Activated T-cell treated with anti-CD3 and anti-CD28 coated beads, Interleukin-2, amount 50 U/mL, for 4 hours (primary cell): ENCODE results near the gene AR. TPM values are rescaled to one million over a fixed set of nuclear protein-coding genes. Genes with fewer than 3 reads are reported as not detected.

ENCODE experiments used
- ATAC-seq, 2 donors: fragments of 200-7000 bp; cut with Tn5 transposase; one replicate each; pipeline ENCODE4 v1.10.0; 2021
- DNase-seq: peaks from one replicate; pipeline ENCODE4 v3.0.0-alpha.2; 2020
- H3K27me3 Mint-ChIP-seq: one replicate; pipeline ENCODE4 v1.8.0; 2021; ENCODE audit warnings: low read depth, mixed read lengths
- H3K36me3 Mint-ChIP-seq: one replicate; pipeline ENCODE4 v1.8.0; 2022; ENCODE audit warnings: mixed read lengths; ENCODE audit not compliant: insufficient read depth
- H3K4me1 Mint-ChIP-seq: one replicate; pipeline ENCODE4 v1.8.0; 2021; ENCODE audit warnings: low read depth, mixed read lengths
- H3K4me3 Mint-ChIP-seq: one replicate; pipeline ENCODE4 v1.8.0; 2021; ENCODE audit warnings: mild to moderate bottlenecking, moderate library complexity, mixed read lengths
- H3K9me3 Mint-ChIP-seq: one replicate; pipeline ENCODE4 v1.8.0; 2021; ENCODE audit warnings: mixed read lengths
- total RNA-seq, 3 donors: library from RNA; stranded (reverse); gene quantifications; one replicate each; pipeline ENCODE4 v1.2.1, GENCODE V29; 2021

The AR gene
- total RNA-seq, 3 donors from 2014 or later, result 0.08 to 0.11 (median 0.08) TPM

DNA sequence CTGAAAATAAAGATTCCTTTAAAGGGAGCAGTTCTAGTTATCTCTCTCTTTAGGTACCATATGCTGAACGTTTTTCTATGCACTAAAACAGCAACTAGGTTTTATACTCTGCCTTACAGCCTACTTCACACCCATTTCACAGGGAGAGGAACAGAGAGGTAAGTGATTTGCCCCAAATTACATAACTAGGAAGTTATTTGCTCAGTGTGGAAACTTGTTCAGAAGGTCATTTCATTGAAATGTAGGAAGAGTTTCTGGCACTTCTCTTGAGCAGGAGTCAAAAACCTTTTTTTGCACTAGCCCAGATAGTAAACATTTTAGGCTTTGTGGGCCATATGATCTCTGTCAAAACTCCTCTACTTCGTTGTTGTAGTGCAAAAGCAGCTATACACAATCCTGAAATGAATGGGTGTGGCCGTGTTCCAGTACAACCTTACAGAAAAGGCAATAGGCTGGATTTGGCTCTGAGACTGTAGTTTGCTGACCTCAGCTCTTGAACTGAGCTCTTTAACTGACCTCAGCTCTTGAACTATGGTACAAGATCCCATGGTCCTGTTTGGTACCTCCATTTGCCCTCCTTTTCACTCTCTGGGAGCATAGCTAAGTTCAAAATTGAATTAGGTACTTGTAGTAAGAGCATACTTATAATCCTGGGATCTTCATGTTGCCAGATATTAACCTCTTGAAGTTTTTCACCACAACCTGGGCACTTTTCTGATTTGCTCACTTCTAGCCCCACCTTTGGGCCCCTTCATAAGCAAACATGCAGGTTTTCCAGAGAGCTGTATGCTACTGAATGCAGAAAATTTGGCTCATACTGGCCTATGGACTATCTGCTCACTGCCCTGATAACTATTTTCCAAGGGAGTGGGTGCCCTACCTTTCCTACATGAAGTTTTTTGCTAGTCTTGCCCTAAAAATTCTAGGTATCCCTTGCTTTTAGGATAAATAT lies 53.3 kb downstream of the AR start:
- H3K4me3 Mint-ChIP-seq, result no peak overlapping the region
- H3K36me3 Mint-ChIP-seq, result no peaks in the 10 kb centered on the region
- H3K27me3 Mint-ChIP-seq, result no peaks in the 10 kb centered on the region
- no peak for DNase-seq
- H3K4me1 Mint-ChIP-seq, result no peaks in the 10 kb centered on the region
- ATAC-seq, result no peak
- H3K9me3 Mint-ChIP-seq, result no peaks in the 10 kb centered on the region

DNA sequence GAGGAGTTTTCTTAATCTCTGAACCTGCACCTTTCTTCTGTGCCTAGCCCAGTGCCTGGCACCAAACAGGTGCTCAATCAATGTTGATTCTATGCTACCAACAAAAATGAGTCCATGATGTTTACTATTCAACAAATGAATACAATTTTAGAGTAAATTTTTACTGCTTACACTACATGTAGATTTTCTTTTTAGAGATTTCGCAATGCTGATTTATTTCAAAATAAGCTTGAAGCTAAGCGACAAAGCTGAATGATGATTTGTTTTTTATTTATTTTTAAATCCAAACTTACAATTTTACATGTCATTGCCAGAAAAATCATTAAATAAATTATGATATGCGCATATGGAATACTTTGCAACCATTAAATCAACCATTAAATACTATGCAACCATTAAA lies 55.7 kb downstream of the AR start:
- Mint-ChIP-seq H3K36me3 (no peaks in the 10 kb centered on the region), H3K4me1 (no peaks in the 10 kb centered on the region), H3K4me3 (no peak overlapping the region), H3K9me3 (no peaks in the 10 kb centered on the region), H3K27me3 (no peaks in the 10 kb centered on the region)
- DNase-seq, result no peak
- ATAC-seq, result no peak

DNA sequence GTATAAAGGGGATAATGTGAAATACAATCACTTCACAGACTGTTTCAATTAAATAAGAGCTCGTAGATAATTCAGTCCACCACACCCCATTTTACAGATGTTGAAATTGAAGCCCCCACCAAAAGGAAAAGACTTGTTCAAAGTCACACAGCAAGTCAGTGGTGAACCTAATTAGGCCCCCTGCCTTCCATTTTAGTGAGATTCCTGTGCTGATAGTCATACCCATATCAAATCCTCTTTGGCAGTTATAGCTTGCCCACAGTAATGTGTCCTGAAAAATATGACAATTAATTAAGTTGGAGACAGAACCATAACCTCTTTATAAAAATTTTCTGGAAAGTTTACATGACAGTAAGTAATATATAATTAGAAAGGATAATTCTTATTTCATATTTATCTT lies 58.0 kb downstream of the AR start:
- Mint-ChIP-seq H3K9me3 (no peaks in the 10 kb centered on the region), H3K36me3 (no peaks in the 10 kb centered on the region), H3K4me1 (no peaks in the 10 kb centered on the region), H3K27me3 (no peaks in the 10 kb centered on the region), H3K4me3 (no peak overlapping the region)
- ATAC-seq (no peak), DNase-seq (no peak)

DNA sequence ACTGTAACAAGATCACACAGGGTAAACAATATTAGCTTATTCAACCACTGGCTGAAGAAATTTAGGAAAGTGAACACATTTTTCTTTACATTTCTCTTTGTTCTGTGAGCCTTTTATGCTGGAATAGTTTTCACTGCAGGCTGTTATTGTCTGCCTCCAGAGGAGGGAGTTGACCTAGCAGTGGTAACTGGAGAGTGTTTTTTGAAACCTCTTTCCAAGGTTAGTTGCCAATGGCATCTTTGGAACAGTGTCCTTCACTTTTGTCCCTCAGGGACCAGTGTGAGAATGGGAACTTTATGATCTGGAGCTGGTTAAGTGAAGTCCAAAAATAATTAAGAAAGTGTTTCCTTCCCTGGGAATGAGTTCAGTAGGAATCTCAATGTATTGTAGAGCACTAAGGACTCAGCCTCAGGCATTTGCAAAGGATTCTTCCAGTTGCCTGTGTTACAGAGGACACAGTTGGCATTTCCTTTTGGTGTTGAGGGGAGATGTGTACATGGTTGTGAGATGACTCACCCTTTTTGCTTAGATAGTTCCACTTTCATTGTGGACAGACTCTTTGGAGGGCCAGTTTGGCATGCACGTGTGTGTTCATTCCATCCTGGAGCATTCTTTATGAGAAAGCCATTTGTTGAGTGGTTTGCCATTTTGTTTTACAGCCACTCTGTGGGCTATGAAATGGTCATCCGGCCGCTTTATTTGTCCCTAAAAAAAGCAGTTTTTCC lies 61.3 kb downstream of the AR start:
- ATAC-seq, result no peak
- Mint-ChIP-seq H3K4me3 (no peak overlapping the region), H3K27me3 (no peaks in the 10 kb centered on the region), H3K36me3 (no peaks in the 10 kb centered on the region), H3K4me1 (no peaks in the 10 kb centered on the region), H3K9me3 (no peaks in the 10 kb centered on the region)
- no peak for DNase-seq

GRCh38 chrX:67607466-67607865 lies 63.6 kb downstream of the AR start:
- no peaks in the 10 kb centered on the region for H3K36me3 Mint-ChIP-seq
- H3K4me1 Mint-ChIP-seq, result no peaks in the 10 kb centered on the region
- DNase-seq (no peak), ATAC-seq (no peak)
- H3K9me3 Mint-ChIP-seq, result no peaks in the 10 kb centered on the region
- H3K4me3 Mint-ChIP-seq, result no peak overlapping the region
- H3K27me3 Mint-ChIP-seq, result no peaks in the 10 kb centered on the region

DNA sequence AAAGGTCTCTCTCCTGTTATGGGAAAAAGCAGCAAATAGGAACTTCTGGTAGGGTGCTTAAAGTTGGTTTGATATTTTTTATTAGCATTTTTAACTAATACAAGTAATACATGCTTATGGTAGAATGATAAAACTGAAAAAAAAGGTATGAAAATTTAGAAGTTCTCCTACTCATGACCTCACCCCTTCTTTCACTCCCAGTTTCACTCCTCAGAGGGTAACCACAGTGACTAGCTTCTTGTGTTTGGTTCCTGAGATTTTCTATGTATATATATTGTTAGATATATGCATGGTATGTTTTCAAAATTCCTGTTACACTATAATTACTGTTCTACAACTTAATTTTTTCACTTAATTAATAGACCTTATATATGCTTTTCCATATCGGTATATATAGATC lies 66.5 kb downstream of the AR start:
- Mint-ChIP-seq H3K9me3 (peaks cover 5% of the 10 kb centered on the region), H3K36me3 (no peaks in the 10 kb centered on the region), H3K4me1 (no peaks in the 10 kb centered on the region), H3K27me3 (no peaks in the 10 kb centered on the region), H3K4me3 (no peak overlapping the region)
- ATAC-seq (no peak), DNase-seq (no peak)

DNA sequence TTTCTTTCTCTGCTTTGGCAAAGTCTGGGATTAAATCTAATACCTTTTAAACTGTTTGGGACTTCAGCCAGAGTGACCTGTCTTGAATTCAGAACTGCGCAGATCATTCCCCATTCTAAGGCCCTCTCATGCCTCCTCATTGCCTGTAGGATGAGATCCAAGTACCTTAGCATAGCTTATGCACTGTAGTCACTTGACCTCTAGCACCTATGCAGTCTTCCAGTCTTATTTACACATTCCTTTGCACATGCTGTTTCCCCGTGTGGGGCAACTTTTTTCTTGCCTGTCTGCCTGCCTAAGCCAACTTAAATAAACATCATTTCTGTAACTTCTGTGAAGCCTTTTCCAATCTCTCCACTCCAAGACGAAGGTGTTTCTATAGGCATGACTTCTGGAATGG lies 68.4 kb downstream of the AR start:
- peaks cover 5% of the 10 kb centered on the region for H3K9me3 Mint-ChIP-seq
- H3K4me1 Mint-ChIP-seq, result no peaks in the 10 kb centered on the region
- H3K27me3 Mint-ChIP-seq, result no peaks in the 10 kb centered on the region
- H3K36me3 Mint-ChIP-seq, result no peaks in the 10 kb centered on the region
- no peak for ATAC-seq
- DNase-seq, result no peak
- no peak overlapping the region for H3K4me3 Mint-ChIP-seq

DNA sequence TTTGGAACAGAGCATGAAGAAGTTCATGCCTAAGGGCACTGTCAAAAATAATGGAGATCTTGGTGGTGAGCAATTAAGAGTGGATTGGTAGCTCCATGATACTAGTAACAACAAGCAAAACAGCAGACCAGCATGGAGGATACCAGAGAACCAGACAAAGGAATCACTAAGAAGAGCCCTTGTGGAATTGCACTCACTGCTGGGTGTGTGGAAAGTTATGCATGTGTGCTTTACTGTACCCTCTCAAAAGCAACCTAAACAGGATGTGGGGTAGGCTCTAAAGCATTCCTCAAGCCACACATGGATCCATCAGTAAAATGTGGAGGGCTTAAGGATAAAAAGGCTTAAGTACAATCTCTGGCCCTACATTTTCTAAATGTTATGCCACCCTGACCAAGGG lies 69.5 kb downstream of the AR start:
- DNase-seq (no peak), ATAC-seq (no peak)
- Mint-ChIP-seq H3K4me1 (no peaks in the 10 kb centered on the region), H3K4me3 (no peak overlapping the region), H3K36me3 (no peaks in the 10 kb centered on the region), H3K27me3 (no peaks in the 10 kb centered on the region), H3K9me3 (peaks cover 5% of the 10 kb centered on the region)

DNA sequence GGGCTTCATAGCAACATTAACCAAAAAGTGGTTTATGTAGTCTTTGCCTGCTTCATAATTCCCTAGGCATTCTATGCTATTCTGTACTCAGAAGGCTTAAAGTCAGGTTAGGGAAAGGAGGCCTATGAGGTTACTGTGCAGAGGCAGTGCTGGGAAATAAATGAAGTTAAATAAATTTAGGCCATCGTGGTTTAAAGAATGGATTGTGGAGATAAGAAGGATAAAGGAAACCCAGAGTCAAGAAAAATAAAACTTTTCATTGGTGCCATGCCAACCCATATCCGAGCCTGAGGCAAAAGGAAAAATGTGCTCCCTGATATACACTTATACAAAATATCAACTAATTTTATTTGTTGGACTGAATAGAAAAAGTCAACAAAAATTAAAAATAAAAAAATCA lies 70.2 kb downstream of the AR start:
- Mint-ChIP-seq H3K9me3 (peaks cover 5% of the 10 kb centered on the region), H3K4me3 (no peak overlapping the region), H3K36me3 (no peaks in the 10 kb centered on the region), H3K4me1 (no peaks in the 10 kb centered on the region), H3K27me3 (no peaks in the 10 kb centered on the region)
- ATAC-seq (no peak), DNase-seq (no peak)

DNA sequence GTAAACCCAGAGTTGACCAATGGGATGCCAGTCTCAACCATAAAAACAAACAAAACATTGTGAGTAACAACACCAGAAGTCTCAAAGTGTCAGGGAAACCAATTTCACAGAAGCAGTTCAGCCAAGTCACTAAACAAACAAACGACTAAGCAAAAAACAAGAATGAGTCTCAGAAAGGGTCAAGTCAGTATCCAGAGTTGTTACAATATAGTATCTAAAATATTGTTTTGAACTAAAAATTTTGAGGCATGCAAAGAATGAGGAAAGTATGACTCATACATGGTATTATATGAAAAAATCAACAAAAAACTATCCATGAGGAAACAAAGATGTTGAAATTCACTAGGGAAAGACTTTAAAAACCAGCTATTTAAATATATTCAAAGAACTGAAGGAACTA lies 70.6 kb downstream of the AR start:
- H3K4me1 Mint-ChIP-seq, result no peaks in the 10 kb centered on the region
- ATAC-seq, result no peak
- no peaks in the 10 kb centered on the region for H3K27me3 Mint-ChIP-seq
- H3K4me3 Mint-ChIP-seq, result no peak overlapping the region
- no peak for DNase-seq
- peaks cover 5% of the 10 kb centered on the region for H3K9me3 Mint-ChIP-seq
- H3K36me3 Mint-ChIP-seq, result no peaks in the 10 kb centered on the region

DNA sequence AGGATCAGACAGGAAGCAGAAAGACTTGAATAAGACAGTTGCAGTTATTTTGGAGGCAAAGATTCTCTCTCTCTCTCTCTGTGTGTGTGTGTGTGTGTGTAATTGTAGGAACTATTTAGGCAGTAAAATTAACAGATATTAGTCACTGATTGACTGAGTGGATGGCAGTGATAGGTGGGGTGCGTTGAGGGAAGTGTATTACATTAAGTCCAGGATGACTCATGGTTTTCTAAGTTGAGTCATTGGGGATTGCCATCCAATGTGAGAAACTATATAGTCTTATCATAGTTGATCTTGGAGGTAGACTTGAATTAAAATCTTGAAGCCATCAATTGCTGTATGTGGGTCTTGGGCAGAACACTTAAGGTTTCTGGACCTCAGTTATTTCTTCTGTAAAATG lies 75.4 kb downstream of the AR start:
- H3K4me3 Mint-ChIP-seq, result no peak overlapping the region
- no peaks in the 10 kb centered on the region for H3K36me3 Mint-ChIP-seq
- DNase-seq (no peak), ATAC-seq (peak in 1 of 2 donors; percentile 48)
- peaks cover 10% of the 10 kb centered on the region for H3K9me3 Mint-ChIP-seq
- no peaks in the 10 kb centered on the region for H3K4me1 Mint-ChIP-seq
- H3K27me3 Mint-ChIP-seq, result no peaks in the 10 kb centered on the region

- DNase-seq (no peak), ATAC-seq (no peak)
- Mint-ChIP-seq H3K36me3 (no peaks in the 10 kb centered on the region), H3K9me3 (peaks cover 4% of the 10 kb centered on the region), H3K27me3 (no peaks in the 10 kb centered on the region), H3K4me3 (no peak overlapping the region), H3K4me1 (no peaks in the 10 kb centered on the region)
Measured at GRCh38 chrX:67622053-67622585, 78.3 kb downstream of the AR start.

- ATAC-seq (no peak), DNase-seq (no peak)
- H3K9me3 Mint-ChIP-seq, result peaks cover 4% of the 10 kb centered on the region
- H3K36me3 Mint-ChIP-seq, result no peaks in the 10 kb centered on the region
- H3K27me3 Mint-ChIP-seq, result no peaks in the 10 kb centered on the region
- no peak overlapping the region for H3K4me3 Mint-ChIP-seq
- no peaks in the 10 kb centered on the region for H3K4me1 Mint-ChIP-seq
Measured at GRCh38 chrX:67624325-67624724, 80.5 kb downstream of the AR start.

DNA sequence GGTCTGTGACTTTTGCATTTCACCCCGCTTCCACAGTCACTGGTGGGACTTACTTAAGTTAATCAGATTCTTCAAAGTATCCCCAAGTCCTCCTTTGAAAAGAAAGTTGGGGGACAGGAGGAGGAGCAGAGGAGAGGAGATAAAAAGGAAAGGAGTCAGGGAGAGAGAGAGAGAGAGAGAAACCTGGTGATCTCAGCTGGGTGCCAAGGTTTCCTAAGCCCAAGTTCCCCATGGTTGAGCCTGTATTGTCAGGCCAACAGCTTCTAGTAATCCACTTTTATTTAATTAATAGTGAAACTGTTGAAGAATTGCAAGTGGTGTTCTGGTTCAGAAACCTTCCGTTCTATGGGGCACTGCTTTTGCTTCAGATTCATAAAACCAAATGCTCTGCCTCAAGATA lies 91.6 kb downstream of the AR start:
- ATAC-seq (no peak), DNase-seq (no peak)
- Mint-ChIP-seq H3K27me3 (no peaks in the 10 kb centered on the region), H3K4me1 (no peaks in the 10 kb centered on the region), H3K9me3 (no peaks in the 10 kb centered on the region), H3K36me3 (no peaks in the 10 kb centered on the region), H3K4me3 (no peak overlapping the region)

DNA sequence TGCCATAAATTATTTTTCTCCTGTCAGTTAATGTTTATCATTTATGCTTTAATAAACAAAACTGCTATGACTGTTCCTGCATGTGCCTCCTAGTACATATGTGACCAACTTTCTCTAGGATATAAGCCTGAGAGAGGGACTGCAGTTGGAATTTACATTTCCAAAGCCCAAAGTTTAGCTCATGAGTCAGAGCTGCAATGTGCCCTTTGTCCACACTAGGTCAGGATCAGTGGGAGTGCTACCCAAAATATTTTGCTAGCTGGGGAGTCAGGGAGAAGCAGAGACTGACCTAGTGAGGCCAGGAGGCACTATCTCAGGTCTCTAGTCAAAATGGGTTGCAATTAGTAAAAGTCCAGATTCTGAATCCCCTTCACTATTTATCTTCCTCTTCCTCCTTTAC lies 92.7 kb downstream of the AR start:
- Mint-ChIP-seq H3K4me1 (no peaks in the 10 kb centered on the region), H3K9me3 (no peaks in the 10 kb centered on the region), H3K4me3 (no peak overlapping the region), H3K36me3 (no peaks in the 10 kb centered on the region), H3K27me3 (no peaks in the 10 kb centered on the region)
- DNase-seq (no peak), ATAC-seq (no peak)
